GM18499 (cell line): Measurements from ENCODE around the gene LIPC.

ENCODE experiments used
- ATAC-seq: cut with Tn5 transposase; IDR thresholded peaks from one replicate; pipeline ENCODE4 v1.9.1; 2021; ENCODE audit warnings: moderate number of reproducible peaks; ENCODE audit not compliant: insufficient read depth, unreplicated experiment

The LIPC gene

DNA sequence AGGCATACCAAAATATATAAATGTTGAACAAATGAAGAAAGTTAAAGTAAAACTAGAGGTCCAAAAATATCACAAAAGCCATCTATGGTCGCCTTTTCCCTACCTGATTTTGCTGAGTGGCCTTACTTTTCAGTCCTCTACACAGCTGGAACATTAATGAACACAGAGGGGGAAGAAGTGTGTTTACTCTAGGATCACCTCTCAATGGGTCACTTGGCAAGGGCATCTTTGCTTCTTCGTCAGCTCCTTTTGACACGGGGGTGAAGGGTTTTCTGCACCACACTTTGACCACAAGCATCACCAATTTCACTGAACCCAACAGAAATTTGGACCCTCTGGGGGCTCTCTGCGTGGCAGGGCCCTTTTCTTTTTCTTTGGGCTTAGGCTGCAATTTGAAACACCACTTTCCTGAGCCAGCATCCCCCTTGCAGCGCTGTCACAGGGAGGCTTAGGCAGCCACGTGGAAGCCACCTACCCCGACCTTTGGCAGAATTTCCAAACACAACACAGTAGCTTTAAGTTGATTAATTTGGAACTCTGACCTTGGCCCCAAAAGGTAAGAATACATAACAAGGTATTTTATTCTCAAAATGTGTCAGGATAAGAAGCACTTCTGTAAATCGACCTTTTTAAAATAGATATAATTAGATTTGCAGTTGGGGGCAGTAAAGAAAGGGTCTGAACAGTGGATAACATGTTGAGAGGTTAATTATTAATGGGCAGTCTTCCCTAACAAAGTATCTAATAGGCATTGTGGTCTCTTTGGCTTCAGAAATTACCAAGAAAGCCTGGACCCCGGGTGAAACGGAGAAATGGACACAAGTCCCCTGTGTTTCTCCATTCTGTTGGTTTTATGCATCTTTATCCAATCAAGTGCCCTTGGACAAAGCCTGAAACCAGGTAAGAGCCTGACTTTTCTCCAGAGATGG is at the start of gene LIPC:
Gene LIPC (plus strand): TSS at position 771 of the 929 bp plus-strand sequence. CDS start 42 bp downstream, at position 813.
- no peak for ATAC-seq

DNA sequence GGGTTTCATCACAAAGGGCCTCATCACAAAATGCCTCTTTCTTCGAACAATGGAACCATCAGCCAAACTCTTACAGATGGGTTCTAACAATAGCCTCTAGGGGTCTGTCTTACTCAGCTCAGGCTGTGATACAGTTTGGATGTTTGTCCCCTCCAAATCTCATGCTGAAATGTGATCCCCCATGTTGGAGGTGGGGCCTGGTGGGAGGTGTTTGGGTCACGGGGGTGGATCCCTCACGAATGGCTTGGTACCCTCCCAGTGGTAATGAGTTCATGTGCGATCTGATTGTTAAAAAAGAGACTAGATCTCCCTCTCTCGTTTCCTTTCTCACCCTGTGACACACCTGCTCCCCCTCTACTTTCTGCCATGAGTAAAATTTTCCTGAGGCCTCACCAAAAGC is 47.9 kb upstream of the LIPC start:
- no peak for ATAC-seq

DNA sequence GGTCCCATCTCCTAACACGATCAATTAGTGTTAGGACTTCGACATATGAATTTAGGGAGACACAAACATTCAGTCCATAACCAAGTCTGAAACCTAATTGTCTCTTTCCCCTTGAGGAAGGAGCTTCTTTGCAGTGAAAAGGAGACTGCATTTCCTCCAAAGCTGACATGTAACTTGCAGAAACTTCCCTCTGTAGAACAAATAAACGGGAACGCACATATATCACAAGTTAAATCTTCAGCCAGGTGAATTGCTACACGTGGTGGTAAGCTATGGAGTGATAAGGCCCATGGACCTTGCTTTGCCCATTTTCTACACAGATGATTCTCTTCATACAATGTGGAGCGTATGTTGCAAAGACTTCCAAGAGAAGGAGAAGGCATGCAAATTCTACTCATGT is 47.1 kb upstream of the LIPC start:
- ATAC-seq, result no peak

DNA sequence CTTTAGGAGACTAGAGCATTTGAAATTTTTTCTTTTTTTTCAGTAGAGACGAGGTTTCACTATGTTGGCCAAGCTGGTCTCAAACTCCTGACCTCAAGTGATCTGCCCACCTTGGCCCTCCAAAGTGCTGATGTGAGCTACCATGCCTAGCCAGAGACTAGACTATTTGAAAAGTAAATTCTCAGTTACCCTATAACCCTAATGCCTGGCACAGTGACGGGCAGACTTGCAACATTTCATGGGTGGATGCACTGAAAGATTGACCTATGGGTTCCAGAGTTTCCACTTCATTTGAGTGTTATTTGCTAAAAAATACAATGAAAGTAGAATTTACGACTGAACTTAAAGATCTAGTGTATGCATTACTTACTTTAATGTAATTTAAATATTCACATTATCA is 45.7 kb upstream of the LIPC start:
- no peak for ATAC-seq

DNA sequence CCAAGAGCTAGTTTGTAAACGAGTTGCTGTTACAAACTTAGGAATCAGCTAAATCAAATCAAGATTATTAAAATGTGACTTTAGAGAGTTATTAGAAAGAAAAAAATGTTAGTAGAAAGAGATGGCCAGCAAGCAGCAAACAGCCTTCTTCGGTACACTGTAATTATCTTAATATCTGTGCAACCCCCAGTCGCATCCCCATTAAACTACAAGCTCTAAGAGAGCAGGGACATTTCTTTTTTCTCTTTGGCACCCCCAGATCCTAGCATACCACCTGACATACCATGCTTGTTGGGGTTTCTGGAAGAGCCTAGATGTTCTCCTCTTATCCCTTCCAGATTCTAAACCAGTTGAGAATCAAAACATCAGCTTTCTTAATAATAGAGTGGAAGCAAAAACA is 45.1 kb upstream of the LIPC start:
- ATAC-seq, result no peak

DNA sequence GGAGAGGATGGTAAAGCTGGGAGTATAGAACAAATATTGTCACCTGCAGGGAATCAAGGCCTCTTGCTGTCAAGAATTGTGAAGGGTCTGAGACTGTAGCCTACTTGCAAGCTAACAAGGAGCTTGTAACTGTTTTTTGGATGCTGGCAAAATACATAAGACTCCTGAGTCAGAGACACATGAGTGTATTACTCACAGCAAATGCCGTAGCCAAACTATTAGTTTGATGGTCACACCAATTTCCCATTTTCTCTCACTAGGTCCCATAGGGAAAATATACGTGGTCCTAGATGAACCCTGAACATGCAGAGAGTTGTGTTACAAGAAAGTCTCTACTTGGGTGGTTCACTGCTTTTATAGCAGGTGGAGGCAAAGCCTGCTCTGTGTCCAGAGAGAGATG is 44.7 kb upstream of the LIPC start:
- no peak for ATAC-seq

DNA sequence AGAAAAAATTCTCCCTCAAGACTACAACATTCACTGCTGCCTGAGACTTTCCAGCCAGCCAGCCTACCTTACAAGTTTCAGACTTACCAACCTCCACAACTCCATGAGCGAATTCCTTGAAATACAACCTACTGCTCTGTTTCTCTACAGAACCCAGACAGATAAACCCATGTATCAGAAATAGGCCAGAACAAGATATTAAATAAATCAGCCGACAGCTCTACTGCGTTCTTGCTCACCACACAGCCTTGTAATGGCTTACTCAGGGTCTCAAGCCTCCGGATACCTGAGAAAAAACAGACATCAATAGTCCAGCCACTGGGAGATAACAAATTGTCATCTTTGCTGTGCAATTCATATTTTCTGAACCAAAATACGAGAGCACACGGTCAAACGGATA is 43.6 kb upstream of the LIPC start:
- ATAC-seq, result no peak

DNA sequence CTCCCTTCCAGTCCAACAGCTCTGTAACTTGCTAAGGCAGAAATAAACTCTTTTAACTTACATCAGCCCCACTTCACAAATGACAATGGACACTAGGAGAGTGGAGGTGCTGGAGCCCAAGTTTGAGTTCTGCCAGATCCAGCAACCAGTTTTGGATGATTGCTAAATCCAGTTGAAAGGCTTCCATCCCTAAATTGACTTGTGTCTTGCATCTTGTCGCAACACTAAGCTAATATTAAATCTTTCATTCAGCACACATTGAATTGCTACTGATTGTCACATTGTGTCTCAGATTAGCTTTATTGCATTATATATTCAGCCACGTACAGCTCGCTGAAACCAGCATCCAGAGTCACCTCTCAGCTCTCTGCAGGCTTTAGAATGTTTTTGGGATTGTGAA is 41.7 kb upstream of the LIPC start:
- ATAC-seq, result no peak

DNA sequence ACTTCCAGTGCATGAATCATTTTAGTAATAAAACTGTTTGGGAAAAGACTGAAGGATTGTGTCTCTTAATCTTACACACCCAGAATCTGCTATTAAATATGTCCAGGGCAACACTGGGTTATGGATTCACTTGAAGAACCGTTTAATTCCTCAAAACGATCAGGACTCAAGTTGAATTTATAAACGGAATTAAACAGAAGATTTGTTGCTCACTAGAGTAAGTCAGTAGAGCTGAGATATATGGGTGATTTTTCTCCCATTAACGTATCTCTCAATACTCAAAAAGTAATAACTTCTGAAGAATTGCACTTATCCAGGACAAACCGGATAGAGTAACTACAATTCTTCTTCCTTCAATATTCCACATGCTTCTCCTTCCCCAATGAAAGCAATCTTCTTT is 41.1 kb upstream of the LIPC start:
- no peak for ATAC-seq

DNA sequence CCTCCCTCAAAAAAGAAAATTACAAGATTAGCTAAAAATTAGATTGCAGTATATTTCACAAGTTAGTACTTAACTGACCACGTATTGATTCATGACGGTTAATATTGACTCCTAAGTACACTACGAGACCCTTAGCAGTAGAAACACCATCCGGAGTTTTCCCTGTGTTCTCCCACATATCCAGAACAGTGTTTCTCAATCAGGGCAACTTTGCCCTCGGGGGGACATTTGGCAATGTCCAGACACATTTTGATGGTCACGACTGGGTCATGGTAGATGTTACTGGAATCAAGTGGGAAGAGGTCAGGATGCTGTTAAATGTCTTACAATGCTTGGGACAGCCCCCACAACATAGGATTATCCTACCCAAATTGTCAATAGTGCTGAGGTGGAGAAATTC is 40.7 kb upstream of the LIPC start:
- no peak for ATAC-seq

DNA sequence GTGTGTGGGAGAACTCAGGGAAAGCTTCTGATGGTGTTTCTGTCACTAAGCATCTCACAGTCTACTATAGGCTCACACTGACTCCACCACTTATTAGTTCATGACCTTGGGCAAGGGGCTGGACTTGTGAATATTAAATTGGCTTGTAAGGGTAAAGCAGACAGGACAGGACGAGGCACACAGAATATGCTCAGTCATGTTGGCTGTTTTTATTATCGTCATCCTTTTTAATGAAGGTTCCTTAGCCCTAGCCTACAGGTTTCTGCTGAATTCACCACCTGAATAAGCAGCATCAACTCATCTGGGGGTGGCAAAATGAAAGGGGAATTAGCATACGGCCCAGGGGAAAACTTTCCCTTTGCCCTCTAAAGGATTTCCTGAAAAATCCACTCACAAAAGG is 39.6 kb upstream of the LIPC start:
- ATAC-seq, result no peak

DNA sequence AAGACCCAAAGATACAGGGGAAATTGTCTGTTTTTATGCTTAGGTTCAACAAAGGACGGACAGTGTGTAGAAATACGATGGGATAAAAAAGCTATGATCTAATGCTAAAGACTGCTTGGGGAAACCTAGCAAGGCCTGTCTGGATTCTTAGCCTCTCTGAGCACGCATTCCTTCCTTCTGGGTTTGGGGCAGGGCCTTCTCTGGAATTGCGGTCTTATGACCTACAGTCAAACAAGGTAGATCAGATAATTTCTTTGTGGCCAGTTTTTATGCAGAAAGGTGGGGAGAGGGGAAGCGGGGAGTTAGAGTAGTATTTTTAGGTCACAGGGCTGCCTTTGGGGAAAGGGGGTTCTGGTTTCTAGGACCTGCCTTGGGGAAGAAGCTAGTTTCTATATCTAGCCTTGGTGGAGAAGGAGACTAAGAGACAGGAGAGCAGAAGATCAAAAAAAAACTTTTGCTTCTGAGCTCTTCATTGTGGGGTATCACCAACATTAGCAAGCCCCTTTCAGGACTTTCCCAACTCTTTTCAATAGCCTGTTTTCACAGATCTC is 39.1 kb upstream of the LIPC start:
- no peak for ATAC-seq

DNA sequence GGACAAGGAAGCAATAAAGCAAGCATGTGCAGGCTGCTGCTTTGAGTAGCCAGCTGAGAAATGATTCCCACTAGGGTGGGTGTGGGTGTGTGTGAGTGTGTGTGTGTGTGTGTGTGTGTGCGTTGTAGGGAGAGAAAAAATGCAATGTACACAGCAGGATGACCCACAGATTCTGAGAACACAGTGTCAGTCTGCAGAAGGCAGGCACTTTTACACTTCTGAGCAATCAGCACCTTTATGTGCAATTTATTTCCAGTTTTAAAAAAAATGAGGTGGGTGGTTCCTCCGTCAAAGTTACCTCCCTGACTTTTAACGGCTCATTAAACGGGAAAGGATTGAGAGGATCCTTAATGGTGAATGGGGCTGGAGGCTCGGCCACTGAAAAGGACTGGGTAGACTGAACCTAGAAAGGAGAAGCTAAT is 38.5 kb upstream of the LIPC start:
- ATAC-seq, result no peak

DNA sequence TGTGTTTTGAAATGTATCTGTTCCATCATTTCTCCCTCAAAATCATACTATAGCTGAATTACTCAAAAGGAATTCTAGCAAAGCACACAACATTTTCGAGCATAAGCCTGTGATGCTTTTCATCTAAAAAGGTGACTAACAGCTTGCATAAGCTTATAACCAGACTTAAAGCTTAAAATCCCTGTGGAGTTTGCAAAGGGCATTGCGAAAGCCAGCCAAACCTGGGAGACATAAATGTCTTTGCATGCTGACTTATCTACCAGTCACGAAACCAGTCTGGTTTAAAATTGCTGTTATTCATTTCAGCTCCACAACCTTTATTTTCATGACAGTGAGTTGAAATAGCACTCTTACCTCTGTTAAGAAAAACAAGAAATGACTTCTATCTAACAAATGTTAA is 35.6 kb upstream of the LIPC start:
- ATAC-seq, result no peak

DNA sequence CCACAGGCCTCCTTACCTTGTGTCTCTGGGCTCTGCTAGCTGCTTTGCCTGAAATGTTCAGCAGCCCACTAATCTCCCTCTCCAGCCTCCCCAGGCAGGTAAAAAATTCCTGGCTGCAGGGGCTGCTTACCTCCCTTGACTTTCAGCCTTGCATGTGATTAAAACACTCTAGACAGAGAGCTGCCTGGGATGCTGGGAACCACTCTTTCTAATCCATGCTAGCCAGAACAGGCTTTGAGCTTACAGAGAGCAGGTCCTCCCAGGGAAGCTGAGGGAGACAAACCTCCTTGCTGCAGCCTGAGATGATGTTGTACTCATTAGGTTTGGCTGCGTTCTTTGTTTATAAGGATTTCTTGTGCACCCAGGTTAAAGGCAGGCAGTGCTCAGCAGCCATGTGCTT is 33.7 kb upstream of the LIPC start:
- no peak for ATAC-seq

DNA sequence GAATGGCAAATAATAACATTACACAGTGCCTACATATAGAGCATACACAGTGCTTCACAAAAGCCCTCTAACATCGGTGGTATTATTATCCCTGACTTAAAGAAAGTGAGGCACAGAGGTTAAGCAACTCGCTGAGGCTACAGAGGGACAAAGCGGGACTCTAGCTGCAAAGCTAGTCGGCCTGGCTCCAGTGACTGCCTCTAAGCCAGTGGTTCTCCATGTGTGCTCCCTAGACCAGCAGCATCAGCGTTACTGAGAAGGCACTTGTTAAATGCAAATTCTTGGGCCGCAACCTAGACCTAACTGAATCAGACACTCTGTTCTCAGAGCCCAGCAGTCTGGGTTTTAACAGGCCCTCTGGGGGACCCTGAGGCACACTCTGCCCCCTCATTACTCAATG is 33.1 kb upstream of the LIPC start:
- ATAC-seq, result no peak

DNA sequence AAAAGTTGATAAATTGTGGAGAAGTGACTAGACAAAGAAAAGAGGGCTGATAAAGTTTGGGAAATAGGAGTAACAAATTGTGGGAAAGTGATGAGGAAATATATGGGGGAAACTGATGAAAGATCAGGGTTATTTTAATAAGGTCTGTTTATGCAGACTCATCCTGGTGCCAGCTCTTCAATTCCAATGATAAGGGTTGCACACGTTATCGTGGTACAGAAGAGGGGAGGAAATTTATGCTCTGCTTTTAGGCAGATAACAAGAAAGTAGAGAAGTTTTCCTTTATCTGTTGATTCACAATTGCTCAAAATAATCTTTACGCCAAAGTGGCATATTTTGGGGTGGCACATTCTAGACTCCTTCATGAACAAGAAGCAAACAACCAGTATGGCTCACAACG is 32.1 kb upstream of the LIPC start:
- ATAC-seq, result no peak

DNA sequence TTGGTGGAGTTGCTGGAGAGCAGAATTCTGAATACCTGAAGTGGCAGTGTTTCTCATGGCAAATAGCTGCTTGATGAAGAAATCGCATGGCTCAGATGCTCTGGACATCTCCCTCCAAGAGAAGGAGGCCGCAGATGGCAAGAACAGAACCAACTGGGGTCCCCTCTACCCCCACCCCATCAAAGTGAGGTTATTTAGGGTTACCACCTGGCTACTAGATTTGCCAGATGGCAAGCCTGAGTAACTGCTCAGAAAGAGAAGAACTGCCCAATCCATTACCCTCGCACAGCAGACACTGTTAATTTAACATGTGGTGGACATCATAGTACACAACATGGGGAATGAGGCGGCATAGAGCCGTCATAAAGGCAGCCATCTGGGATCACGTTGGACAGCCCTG is 30.5 kb upstream of the LIPC start:
- no peak for ATAC-seq

DNA sequence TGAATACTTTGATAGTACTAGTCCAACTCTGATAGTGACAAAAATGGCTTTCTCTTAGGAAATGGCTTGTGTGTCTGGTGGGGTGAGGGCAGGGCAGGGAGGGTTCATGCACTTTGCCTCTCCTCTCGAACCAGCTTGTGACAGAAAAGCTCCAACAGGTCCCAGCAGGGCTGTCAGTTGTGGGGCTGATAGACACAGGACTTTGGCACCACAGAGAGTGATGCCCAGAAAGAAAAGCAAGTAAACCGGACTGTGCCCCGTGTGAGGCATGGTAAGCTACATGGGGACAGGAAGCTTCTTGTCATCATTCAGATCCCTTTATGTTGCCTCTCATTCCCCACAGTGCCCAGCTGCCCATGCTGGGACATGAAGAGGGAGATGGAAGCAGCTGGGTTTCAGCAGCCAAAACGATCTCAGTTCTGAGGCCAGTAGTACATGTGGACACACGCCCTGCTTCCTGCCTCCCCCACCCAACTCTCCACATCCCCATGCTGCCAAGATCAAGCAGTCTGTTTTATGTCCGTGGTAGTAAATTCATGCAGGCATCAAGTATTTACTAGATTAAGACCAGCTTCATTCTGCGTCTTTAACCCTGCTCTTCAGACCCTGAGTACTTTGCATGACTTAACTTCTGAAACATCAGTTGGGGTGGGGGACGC is 29.7 kb upstream of the LIPC start:
- ATAC-seq, result no peak

DNA sequence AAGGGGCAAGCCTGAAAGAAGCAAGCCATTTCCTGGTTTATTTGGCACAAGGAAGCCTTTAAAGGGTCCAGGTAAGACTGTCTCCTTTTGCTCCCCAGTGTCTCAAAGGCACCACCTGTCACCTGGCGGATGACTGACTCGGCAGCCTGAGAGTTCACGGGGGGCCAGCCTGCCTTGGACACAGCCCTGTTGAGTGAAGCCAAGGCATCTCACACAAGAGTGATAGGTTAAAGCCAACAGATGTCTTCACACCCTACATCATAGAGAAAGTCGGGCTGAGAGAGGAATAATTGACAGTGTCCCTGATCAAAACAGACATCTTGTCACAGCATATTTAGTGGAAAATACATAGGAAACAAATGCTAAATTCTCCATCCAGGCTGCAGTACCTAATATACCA is 28.2 kb upstream of the LIPC start:
- ATAC-seq, result no peak

DNA sequence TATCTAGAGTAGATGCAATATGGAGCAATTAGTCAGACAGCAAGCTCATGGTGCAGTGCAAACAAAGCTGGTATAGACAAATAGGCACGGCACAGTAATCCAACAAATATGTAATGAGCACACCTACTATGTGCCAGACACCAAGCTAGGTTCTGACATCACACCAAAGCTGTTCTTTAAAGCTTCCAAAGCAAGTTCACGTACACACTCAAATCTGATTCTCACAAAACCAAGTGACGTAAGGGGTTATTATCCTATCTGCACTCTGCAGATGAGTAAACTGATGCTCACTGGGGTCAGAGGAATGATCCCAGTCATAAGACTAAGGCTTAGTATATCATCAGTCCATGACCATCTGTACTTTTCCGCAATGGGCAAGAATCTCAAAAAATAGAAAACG is 27.8 kb upstream of the LIPC start:
- ATAC-seq, result no peak

DNA sequence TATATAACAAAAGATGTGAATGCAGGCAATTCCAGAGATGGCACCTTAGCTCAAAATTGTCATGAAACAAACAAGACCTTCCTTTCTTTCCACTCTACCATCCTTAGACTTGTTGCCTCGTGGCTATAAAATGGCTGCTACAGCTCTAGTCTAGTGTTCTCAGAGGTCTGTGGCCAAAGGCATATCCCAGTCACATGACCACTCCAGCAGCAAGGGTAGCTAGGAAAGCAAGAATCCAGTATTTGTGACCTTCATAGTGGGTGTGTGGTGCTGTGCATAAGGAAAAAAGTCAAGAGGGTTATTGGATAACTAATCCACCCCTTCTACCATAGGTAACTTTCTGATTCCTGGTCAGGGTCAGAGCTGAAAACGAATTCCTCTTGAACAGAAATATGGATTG is 27.1 kb upstream of the LIPC start:
- no peak for ATAC-seq
